GM12864 (cell line): ENCODE results near the gene IGSF3.

ENCODE experiments used
- DNase-seq: peaks from one replicate; pipeline ENCODE4 v3.0.0-alpha.2; 2011; ENCODE audit warnings: low read depth
- H3K4me3 ChIP-seq: 2 replicates; pipeline ENCODE4 v1.5.1; 2011; ENCODE audit warnings: mild to moderate bottlenecking, low read depth, low read length, control low read depth
- CTCF ChIP-seq: IDR thresholded peaks from 2 replicates; pipeline ENCODE4 v1.5.1; 2011; ENCODE audit warnings: low read depth, mild to moderate bottlenecking, moderate library complexity, low read length, control low read depth, inconsistent platforms; ENCODE audit errors: missing control alignments

Gene IGSF3

GRCh38 chr1:116537898-116538297 lies 129.6 kb downstream of the IGSF3 start:
- TF ChIP-seq CTCF, result no peak
- DNase-seq, result no peak
- H3K4me3 ChIP-seq, result no peak overlapping the region

- DNase-seq, result no peak
- no peak for TF ChIP-seq CTCF
- H3K4me3 ChIP-seq, result no peak overlapping the region
These were observed 130.3 kb downstream of the IGSF3 start for GRCh38 chr1:116537040-116537831.

- no peak for DNase-seq
These were observed 133.4 kb downstream of the IGSF3 start for GRCh38 chr1:116534014-116534739.

GRCh38 chr1:116533429-116533820 lies 134.1 kb downstream of the IGSF3 start:
- H3K4me3 ChIP-seq, result no peak overlapping the region
- DNase-seq, result no peak
- TF ChIP-seq CTCF, result no peak

More at GRCh38 chr1:116534014-116534739, 133.4 kb downstream of the IGSF3 start:
- no peak overlapping the region for H3K4me3 ChIP-seq
- TF ChIP-seq CTCF, result no peak

GRCh38 chr1:116532671-116533428 lies 134.7 kb downstream of the IGSF3 start:
- no peak overlapping the region for H3K4me3 ChIP-seq
- TF ChIP-seq CTCF, result no peak
- no peak for DNase-seq

- no peak for TF ChIP-seq CTCF
- no peak overlapping the region for H3K4me3 ChIP-seq
- no peak for DNase-seq
These were observed 135.6 kb downstream of the IGSF3 start for GRCh38 chr1:116531917-116532316.
